GM20431 (cell line): ENCODE results near the gene CD27.
"Not testable (repeated sequence)": the region's sequence is repeated elsewhere in the genome, so short reads cannot be mapped to it uniquely, and the experiment has no call there.

Experiments used
- in situ Hi-C: fragments of 300-500 bp; cut with MseI, MboI; formaldehyde crosslinking; loops from one replicate; pipeline ENCODE4 v1.15.0; 2020; ENCODE audit warnings: low sequenced_read_pairs; ENCODE audit not compliant: unreplicated experiment

CD27 gene

DNA sequence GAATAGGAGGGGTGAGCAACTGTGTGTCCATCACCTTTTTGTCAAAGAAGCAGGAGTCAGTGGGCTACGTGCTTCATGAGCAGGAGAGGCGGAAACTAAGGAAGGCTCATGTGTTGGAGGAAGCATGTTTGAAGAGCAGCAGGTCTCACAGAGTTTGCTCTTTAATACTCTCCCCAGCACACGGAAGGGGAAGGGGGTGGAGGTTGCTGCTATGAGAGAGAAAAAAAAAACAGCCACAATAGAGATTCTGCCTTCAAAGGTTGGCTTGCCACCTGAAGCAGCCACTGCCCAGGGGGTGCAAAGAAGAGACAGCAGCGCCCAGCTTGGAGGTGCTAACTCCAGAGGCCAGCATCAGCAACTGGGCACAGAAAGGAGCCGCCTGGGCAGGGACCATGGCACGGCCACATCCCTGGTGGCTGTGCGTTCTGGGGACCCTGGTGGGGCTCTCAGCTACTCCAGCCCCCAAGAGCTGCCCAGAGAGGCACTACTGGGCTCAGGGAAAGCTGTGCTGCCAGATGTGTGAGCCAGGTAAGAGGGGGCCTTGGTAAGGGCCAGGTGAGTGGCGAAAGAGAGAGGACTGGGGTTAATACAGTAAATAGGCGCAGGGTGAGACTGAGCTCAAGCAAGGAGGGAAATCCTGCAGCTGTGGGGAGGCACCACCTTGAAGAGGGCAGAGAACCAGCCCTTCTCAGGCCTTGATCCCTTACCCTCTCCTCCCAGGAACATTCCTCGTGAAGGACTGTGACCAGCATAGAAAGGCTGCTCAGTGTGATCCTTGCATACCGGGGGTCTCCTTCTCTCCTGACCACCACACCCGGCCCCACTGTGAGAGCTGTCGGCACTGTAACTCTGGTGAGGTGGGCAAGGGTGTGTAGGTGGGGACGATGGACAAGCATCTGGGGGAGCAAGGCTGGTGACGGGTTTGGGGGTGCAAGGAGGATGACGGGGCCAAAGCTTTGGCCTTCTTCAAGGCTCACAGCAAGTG lies at the start of gene CD27:
CD27 (plus strand) TSS at position 252 of the 985 bp plus-strand sequence; CDS start at position 393, 141 bp downstream.
- in situ Hi-C loops: no loop called here

DNA sequence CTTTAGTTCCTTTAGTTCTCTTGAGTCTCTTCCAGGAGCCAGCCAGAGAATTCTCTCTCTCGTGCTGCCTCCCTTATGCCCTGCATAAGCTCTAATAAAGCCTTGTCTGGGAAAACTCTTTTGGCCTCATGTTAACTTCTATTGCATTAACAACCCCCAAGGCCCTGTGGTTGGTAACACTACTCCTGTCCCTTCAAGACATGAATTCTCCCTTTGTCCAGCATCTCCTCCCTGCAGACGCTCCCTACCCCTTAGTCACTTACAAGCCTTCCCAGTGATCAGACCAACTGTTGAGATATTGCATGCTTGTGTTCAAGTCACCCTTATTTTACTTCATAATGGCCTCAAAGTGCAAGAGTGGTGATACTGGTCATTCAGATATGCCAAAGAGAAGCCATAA lies 48.7 kb upstream of the CD27 start:
- in situ Hi-C loops: no loop called here

DNA sequence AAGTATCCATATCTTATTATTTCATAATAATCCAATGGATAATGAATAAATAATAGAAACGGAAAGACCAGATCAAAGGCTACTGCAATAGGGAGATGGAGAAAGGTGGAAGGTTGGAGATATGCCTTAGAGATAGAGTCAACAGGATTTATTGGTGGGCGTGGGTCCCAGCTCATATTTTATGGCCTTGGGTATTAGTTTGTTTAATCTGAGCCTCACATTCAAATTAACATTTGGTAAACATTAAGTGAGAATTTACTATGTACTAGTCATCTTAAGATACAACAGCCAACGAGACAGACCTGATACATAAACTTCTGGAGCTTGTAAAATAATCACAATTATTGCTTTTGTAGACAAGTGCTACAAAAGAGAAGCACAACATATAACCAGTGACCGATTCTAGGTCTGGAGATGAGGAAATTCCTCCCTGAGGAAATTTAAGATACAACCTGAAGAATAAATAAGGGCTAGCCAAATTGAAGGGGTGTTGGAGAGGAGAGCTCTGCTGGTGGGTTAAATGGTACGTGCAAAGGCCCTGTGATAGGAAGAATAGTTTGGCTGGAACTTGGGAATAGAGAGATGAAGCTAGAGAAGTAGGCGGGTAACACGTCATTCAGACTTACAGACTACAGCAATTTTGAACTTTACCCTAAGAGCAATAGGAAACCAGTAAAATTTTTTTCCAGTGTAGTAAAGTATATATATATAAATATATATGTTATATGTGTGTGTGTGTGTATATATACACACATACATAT lies 44.7 kb upstream of the CD27 start:
- in situ Hi-C loops: no loop called here

DNA sequence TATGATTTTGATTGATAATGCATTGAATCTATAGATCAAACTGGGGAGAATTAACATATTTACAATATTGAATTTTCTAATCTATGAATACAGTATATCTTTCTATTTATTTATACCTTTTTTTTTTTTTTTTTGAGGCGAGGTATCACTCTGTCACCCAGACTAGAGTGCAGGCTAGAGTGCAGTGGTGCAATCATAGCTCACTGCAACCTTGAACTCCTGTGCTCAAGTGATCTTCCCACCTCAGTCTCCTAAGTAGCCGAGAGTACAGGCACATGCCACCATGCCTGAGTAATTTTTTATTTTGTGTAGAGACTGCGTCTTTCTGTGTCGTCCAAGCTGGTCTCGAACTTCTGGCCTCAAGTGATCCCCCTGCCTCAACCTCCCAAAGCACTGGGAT lies 40.4 kb upstream of the CD27 start:
- in situ Hi-C loops: no loop called here

DNA sequence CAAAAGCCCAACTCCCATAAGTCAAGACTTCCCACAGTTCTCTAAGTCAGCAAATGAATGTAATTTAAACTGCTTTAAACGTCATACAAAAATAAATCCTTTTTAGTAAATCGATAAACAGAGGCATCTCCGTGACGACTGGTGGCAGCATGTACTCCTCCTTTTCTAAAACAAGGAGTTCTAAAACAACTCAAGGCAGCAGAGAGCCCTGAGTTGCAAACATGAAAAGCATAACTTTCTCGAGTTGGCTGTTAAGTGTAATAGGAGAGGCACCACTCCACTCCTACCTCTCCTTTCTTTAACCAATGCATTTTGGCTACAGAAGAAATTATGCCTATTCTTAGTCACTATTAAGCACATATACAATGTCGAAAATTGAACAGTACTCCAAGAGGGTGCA lies 38.8 kb upstream of the CD27 start:
- in situ Hi-C loops: no loop called here

DNA sequence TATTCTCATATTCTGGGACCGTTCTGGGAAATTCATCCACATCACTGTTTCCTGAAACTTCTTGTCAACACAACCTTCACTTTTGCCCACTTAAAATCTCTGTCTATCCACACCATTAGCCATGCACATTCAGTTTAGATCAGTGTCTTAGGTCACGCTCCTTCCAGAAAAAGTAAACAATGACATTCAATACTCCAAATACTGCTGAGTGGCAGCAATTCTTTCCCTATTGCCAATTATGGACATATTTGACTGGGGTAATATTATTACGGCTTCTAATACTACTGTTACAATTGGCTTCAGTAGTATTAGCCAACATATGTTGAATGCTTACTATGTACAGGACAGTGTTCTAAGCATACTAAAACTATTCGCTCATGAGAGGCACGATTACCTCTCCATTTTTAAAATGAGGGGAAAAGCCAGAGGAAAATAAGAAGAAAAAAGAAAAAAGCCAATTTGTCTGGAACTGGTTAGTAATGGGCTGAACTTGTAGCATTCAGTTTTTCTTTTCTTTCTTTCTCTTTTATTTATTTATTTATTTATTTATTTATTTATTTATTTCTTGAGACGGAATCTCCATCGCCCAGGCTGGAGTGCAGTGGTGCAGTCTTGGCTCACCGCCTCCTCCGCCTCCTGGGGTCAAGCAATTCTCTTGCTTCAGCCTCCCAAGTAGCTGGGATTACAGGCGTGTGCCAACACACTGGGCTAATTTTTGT lies 37.4 kb upstream of the CD27 start:
- in situ Hi-C loops: no loop called here

DNA sequence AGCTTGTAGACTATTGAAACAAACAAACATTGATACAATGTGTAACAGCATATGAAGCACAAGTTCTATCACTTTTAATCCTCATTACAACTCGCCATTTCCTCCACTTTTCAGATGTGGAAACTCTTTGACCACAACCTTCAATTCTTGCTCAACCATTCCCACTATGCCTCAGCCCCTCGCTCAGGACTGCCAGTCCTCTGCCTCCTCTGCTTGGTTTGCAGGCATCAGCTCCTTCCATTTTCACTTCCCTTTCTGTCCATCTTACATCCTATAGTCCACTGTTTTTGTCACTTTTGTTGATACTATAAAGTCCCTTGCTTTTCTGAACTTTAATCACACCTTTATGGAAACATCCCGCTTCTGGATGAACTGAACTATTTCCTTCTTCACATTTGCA lies 28.2 kb upstream of the CD27 start:
- in situ Hi-C loops: no loop called here

DNA sequence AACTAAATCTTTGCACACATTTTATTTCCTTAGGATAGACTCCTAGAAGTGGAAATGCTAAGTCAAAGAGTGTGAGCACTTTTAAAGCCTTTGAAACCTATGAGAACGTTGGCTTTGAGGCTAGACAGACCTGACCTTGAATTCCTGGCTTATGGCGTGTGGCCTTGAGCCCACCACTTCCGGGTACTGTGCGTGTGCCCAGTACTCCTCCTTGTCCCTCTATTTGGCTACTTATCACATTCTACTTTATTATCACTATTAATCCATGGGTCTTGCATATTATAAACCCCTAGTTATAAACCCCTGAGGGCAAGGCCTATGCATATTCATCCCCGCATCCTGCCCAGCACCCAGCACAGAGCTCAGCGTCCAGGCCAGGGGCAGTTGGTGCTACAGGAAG lies 26.0 kb upstream of the CD27 start:
- in situ Hi-C loops: no loop called here

DNA sequence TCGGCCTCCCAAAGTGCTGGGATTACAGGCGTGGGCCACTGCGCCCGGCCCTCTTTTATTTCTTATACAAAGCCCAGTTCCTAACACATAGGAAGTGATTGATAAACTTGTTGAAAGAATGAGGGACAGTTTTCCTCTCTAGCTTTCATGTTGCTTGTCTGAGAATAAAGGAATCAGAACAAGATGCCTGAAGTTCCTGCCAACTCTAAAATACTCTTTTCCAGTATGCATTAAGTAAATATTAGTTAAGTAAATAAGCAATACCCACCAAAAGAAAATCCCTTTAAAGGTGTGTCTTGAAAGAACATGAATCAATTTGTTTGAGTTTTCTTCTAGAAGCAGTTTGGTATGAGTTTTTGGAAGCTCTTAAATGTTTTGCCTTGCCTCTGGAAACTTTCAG lies 24.4 kb upstream of the CD27 start:
- in situ Hi-C loops: no loop called here

DNA sequence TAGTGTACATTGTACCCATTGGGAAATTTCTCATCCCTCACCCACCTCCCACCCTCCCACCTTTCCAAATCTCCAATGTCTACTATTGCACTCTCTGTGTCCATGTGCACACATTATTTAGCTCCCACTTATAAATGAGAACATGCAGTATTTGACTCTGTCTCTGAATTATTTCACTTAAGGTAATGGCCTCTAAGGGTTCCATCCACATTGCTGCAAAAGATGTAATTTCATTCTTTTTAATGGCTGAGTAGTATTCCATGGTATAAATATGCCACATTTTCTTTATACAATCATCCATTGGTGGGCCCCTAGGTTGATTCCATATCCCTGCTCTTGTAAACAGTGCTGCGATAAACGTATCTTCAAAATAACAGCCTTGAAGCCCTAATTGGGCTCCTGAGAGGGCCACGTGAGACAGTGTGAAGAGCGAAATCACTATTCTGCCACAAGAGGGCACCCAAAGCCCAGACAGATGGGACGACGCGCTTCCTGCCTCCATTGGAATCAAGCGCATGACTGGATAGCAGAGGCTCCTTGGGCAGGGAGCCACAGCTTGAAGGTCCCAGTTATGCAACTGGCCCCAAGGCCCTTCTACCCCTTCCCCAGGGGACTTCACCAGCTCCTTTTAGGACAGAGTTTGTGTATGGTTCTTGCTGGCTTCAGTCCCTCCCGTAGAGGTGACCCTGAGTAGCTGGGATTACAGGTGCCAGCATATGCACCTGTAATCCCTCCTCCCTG lies 21.3 kb upstream of the CD27 start:
- in situ Hi-C loops: no loop called here

DNA sequence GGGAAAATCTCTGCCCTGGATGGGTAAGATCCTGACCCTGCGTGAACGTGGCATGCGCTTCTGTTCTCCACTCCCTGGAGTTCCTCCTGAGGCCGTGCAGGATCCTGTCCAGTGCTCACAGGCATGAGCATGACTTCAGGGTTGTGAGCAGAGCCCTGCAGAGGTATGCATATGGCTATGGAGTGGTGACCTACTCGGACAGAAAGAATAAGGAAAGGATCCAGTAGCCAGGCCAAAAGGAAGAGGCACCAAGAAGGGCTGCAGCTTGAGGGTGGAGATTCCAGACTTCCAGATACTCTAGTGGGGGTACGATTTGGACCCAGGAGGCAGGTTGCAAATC lies 20.8 kb upstream of the CD27 start:
- in situ Hi-C loops: no loop called here

DNA sequence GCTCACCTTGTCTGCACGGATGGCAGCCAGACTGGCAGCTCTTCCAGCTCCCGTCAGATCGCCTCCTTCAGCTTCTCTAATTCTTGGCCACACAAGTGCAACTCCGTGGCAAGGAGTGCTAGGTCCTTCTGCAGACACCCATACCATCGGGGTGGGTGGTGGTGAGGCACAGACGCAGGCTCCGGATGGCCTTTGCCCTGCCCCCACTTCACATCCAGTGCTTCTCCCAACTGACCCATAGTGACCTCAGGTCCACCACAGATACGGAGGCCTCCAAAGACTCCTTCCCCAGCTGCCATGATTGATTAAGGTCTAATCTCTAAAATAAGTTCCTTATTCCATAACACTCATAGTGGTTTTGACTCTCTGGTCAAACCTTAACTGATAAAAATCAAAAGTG lies 19.9 kb upstream of the CD27 start:
- in situ Hi-C loops: no loop called here

DNA sequence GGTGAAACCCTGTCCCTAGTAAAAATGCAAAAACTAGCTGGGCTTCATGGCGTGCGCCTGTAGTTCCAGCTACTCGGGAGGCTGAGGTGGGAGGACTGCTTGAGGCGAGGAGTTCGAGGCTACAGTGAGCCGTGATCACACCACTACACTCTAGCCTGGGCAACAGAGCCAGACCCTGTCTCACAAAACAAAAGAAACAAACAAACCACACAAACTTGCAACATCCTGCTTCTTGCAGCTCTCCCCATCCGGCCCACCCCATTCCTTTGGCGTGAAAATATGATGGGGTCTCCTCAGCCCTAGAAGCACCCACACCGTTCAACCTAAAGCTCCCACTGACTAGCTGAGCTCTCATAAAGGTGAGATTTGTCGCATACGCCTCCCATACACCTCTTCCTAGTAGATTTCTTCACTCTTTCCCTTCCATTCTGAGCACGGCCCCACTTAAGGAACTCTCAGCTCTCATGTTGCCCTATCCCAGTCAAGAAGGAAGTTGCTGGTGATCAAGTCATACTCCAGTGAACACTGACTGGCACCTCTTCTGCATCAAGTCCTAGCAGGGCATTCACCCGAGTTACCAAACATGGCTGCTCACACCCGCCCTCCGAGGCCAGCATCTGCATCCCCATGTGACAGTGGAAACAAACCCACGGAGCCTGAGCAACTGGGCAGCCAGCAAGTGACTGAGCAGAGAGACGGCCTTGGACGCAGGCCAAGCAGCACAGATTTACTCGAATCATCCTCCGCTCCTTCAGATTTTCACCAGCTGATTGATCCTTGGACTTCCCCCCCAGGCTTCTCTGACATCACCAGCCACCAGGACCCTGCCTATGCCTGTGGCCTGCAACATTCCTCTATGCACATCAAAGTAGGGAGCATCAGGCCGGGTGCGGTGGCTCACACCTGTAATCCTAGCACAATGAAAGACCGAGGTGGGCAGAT lies 18.9 kb upstream of the CD27 start:
- in situ Hi-C loops: no loop called here

DNA sequence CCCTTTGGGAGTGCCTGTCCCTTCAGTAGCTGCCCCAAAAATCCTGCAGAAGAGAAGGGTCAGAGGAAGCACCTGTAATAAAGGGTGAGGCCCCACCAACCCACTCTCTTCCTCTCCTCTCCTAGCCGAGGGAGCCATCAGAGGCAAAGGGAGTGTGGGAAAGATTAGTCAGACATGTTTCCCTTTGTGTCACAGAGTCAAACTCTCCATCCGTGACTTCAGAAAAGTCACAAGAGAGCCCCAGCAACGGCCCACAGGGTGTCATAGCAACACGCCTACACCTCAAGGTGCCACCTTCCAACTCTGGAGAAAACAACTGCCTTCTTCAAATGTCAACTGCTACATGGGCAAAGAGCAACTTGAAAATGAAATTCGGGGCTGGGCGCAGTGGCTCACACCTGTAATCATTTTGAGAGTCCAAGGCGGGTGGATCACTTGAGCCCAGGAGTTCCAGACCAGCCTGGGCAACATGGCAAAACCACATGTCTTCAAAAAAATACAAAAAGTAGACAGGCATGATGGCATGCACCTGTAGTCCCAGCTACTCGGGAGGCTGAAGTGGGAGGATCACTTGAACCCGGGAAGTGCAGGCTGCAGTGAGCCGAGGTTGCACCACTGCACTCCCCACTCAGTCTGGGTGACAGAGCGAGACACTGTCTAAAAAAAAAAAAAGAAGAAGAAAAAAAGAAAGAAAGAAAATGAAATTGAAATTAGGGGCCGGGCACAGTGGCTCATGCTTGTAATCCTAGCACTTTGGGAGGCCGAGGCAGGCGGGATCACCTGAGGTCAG lies 17.7 kb upstream of the CD27 start:
- in situ Hi-C loops: no loop called here

DNA sequence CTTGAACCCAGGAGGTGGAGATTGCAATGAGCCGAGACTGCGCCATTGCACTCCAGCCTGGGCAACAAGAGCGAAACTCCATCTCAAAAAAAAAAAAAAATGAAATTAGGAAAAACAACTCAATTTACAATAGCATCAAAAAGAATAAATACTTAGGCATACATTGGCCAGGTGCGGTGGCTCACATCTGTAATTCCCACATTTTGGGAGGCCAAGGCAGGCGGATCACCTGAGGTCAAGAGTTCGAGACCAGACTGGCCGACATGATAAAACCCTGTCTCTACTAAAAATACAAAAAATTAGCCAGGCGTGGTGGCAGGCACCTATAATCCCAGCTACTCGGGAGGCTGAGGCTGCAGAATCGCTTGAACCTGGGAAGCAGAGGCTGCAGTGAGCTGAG lies 17.0 kb upstream of the CD27 start:
- in situ Hi-C loops: not testable (repeated sequence)

DNA sequence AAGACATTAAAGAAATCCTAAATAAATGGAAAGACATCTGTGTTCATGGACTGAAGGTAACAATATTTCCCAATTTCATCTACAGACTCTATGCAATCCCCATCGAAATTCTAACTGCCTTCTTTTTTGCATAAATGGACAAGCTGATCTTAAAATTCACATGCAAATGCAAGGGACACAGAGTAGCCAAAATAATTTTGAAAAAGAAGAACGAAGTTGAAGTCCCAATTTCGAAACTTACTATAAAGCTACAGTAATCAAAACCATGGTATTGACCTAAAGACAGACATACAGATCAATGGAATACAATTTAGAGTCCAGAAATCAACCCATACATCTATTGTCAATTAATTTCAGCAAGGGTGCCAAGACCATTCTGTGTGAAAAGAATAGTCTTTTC lies 16.4 kb upstream of the CD27 start:
- in situ Hi-C loops: no loop called here

DNA sequence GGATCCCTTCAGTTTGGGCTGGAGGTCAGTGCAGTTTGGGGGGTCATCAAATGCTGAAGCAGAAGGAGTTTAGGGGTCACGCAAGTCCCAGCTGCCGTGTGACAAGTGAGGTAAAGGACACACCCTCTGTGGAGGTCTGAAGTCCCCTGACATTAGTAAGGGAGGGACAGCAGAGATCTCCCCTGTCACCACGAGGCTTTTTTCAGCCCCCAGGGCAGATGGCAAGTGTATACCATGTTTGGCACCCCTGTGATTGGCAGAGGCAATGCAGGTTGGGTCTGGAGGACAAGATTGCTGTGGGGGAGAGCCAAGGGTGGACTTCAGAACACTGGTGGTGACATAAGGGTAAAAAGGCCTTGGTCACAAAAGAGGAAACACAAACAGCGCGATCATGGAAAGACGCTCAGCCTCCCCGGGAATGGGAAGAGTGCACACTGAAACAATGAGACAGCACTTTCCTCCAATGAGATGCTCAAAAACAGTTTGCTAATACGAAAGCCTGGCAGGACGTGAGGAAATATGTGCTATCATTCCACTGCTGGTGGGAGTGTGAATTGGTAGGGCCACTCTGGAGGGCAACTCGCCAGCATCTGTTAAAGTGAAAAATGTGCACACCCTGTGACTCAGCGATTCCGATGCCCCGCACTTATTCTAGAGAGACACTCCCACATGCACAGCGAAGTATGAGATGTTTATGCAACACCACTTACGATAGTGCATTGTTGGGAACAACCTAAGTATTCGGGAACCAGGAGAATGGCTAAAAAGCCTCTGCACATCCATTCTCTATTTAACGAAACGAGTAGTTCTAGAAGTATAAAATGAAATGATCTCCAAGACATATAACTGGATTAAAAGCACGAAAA lies 14.4 kb upstream of the CD27 start:
- in situ Hi-C loops: no loop called here
